HG03135 (cell line): ENCODE data around the gene CCNDBP1.
"Not testable (repeated sequence)": the region's sequence is repeated elsewhere in the genome, so short reads cannot be mapped to it uniquely, and the experiment has no call there.

ENCODE experiments used
- ATAC-seq: cut with Tn5 transposase; IDR thresholded peaks from one replicate; pipeline ENCODE4 v1.9.1; 2021; ENCODE audit warnings: mild to moderate bottlenecking, moderate library complexity; ENCODE audit not compliant: unreplicated experiment

CCNDBP1 gene

DNA sequence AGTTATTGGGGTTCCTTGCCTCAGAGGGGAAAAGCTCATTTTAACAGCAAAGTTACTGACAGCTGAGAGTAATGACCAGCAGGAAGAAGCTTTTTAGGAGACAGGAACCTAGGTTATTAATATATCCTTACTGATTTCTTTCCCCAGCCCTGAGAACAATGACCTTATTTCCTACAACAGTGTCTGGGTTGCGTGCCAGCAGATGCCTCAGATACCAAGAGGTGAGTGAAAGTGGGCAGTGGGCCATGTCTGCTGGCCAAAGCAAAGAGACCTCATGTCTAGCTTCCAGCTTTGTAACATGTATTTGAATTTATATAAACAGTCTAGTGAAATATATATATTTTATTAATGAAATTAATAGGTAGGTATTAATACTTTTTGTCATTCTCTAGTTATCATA lies 5.0 kb downstream of the CCNDBP1 start:
- ATAC-seq = no peak

DNA sequence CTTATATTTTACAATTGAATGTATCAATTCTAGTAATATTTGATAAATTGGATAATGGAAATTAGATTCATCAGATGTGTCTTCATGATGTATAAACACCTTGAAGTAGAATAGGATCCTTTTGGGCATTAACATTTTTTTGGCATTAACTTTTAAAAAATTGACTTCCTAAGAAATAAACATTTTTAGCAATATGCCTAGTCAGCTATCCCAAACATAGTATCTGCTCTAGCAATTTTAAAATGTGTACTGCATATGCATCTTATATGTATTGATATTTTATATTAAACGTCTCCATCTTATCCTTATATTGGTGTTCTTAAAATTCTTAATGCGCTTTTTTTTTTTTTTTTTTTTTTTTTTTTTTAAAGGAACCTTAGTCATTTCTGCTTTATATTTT lies 8.5 kb downstream of the CCNDBP1 start:
- no peak for ATAC-seq

DNA sequence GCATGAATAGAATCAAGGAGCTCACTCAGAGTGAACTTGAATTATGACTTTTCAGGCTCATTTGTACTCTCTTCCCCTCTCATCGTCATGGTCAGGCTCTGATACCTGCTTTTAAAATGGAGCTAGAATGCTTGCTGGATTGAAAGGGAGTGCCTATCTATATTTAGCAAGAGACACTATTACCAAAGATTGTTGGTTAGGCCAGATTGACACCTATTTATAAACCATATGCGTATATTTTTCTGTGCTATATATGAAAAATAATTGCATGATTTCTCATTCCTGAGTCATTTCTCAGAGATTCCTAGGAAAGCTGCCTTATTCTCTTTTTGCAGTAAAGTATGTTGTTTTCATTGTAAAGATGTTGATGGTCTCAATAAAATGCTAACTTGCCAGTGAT lies 9.6 kb downstream of the CCNDBP1 start:
- no peak for ATAC-seq

DNA sequence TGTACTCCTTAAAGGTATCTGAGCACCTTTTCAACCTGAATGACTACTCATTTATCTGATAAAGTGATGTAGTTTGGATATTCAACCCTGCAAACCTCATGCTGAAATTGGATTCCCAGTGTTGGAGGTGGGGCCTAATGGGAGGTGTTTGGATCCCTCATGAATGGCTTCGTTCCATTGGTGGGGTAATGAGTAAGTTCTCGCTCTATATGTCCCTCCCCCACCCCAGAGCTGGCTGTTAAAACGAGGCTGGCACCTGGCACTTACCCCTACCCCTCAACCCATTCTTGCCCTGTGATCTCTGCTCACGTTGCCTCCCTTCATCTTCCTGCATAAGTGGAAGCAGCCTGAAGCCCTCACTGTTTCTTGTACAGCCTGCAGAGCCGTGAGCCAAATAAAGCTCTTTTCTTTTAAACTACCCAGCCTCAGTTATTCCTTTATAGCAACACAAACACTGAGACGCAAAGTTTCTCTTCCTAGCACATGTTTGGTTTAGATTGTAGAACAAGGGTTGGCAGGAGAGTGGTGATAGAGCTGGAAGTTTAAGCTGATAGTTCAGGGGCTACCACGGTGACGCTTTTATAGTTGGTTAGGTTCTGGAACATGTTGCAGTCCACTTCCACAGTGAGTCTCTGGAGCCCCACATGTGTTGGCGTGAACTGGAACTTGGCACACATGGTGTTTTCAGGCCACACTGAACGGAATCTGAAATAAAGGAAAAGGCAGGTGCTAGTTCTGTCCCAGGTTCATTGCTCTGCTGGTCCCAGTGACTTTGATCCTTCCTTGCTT lies 11.8 kb downstream of the CCNDBP1 start:
- ATAC-seq = no peak

DNA sequence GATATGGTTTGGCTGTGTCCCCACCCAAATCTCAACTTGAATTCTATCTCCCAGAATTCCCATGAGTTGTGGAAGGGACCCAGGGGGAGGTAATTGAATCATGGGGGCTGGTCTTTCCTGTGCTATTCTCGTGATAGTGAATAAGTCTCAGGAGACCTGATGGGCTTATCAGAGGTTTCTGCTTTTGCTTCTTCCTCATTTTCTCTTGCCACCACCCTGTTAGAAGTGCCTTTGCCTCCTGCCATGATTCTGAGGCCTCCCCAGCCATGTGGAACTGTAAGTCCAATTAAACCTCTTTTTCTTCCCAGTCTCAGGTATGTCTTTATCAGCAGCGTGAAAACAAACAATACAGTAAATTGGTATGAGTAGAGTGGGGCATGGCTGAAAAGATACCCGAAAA lies 12.6 kb downstream of the CCNDBP1 start:
- ATAC-seq = not testable (repeated sequence)

DNA sequence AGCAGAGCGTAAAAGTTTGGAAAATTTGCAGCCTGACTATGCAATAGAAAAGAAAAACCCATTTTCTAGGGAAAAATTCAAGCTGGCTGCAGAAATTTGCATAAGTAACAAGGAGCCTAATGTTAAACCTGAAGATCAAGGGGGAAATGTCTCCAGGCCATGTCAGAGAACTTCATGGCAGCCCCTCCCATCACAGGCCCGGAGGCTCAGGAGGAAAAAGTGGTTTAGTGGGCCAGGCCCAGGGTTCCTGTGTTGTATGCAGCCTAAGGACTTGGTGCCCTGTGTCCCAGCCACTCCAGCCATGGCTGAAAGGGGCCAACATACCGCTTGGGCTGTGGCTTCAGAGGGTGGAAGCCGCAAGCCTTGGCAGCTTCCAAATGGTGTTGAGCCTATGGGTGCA lies 13.4 kb downstream of the CCNDBP1 start:
- ATAC-seq = not testable (repeated sequence)

DNA sequence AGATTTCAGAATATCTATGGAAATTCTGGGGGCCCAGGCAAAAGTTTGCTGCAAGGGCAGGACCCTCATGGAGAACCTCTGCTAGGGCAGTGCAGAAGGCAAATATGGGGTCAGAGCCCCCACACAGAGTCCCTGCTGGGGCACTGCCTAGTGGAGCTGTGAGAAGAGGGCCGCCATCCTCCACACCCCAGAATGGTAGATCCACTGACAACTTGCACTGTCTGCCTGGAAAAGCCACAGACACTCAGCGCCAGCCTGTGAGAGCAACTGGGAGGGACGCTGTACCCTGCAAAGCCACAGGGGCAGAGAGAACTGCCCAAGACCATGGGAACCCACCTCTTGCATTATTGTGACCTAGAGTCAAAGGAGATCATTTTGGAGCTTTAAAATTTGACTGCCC lies 13.8 kb downstream of the CCNDBP1 start:
- ATAC-seq = no peak

DNA sequence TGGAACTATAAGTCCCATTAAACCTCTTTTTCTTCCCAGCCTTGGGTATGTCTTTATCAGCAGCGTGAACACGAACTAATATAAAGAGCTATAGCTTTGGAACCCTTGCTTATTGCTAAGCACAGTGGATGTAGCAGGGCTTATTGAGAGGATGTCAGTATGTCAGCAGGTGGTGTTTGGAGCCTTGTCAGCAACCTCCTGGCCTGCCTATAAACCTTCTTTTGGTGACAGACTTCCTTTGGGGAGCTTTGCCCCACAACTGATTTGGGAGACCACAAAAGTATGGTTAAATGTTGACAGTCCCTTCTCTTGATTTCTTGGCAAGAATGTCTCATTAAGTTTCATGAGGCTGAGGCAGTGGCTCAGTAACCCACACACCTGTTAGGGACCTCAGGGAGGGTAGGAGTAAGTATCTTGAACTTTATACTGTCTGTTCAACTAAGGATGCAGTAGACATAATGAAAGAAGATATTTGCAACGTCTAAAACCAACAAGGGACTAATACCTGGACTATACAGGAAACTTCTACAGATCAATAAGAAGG lies 14.8 kb downstream of the CCNDBP1 start:
- no peak for ATAC-seq

DNA sequence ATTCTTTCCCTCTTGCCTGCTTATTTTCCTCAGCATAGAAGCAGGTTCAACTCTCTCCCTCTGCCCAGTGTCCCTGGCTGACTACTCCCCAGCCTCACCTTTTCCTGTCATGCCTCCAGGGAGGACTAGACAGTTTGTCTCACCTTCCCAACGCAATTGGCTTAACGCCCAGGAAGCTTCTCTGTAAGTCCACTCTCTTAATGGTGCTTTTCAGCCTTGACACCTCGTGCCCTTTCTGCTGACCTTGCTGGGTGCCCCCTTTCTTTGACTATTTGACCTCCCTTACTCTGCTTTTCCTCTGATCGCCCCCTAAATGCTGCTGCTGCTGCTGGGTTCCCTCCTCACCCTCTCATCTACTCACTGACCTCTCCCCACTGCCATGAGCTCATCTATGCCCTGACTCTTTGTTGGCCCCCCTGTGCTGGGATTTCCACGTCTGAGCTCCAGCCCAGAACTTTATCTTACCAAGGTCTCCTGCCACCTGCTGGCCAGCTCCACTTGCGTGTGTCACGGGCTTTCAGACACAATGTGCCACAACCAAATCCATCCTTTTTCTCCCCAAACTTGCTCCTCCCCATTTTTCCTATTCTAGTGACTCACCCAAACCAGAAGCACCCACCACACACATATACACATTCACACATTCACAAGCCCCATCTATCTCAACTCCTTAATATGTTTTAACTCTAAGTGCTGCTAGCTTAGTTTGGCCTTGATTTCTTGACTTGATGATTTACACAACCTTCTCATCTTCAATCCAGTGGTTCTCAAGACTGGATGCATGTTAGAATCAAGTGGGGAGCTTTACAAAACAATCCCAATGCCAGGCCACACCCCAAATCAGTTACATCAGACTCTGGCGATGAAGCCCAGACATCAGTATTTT lies 19.1 kb downstream of the CCNDBP1 start:
- no peak for ATAC-seq

DNA sequence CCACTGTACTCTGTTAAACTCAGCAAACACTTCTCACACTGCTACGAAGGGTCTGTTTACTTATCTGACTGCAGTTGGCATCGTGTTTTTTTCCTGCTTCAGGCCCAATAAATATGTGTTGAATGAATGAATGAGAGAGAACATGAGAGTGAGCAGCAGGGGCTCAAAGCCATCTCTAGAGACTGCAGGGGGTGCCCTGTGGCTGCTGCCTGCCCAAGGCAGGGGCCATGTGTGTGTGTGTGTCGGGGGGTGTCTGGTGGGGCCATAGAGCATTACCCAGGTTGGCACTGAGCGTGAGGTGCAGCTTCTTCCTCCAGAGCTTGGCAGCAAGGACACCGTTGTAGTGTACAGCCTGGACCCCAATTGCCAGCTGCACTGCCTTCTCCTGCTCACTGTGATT lies 20.9 kb downstream of the CCNDBP1 start:
- no peak for ATAC-seq

DNA sequence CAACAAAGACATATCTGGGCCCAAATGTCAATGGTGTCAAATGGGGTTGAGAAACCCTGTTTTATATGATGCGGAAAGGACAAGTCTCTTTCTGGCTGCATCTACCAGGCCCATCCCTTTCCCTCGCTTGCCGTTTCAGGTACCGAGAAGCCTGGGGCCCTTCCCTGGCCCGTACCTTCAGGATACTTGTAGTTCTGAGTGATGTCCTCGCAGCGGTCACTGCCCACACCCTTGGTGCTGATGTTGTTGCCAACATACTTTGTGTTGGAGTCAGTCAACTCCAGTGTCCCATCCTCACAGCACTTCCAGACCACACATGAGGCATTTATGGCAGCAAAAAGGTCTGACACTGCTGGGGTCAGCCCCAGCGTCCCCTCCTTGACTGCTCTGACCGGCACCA lies 21.8 kb downstream of the CCNDBP1 start:
- ATAC-seq = no peak

DNA sequence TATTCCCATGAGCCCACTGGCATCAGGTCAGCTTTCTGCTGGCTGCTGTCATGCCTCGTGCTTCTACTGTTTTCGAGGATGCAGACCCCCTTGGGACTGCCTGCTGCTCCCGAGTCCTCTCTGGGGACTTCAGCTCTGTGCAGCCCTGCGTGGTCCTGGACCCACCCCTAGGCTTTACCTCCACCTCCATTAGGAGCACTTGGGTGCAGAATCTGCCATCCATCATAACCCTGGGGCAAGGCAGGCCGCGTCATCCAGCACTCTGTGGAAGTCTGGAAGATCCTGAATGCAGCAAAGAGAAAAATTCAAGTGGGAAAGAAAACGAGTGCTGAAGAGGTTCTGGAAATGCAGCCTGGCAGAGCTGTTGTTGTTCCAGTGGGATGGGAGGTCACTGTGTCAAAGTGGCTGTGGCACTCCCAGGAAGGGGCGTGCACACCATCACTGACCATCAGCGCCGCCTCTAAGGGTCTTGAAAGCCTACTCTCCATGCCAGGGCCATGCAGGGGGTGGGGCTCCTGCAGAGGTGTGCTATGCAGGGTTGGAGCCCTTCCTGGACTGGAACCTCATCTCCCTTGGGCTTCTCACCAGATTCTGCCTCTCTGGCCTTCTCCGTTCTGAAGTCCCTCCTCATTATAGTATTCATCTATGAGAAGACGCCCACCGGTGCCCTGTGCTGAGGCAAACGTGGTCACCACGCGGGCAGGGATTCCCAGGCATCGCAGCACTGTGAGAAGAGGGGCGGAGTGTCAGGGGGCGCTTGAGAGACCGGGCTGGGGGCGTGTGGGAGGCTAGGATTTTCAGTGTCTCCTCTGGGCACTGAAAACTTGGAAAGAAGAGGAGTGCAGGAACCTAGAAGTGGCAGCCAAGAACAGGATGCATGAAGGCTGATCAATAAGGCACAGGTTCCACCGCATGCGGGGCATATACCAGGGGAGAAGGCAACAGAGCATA lies 23.1 kb downstream of the CCNDBP1 start:
- no peak for ATAC-seq

DNA sequence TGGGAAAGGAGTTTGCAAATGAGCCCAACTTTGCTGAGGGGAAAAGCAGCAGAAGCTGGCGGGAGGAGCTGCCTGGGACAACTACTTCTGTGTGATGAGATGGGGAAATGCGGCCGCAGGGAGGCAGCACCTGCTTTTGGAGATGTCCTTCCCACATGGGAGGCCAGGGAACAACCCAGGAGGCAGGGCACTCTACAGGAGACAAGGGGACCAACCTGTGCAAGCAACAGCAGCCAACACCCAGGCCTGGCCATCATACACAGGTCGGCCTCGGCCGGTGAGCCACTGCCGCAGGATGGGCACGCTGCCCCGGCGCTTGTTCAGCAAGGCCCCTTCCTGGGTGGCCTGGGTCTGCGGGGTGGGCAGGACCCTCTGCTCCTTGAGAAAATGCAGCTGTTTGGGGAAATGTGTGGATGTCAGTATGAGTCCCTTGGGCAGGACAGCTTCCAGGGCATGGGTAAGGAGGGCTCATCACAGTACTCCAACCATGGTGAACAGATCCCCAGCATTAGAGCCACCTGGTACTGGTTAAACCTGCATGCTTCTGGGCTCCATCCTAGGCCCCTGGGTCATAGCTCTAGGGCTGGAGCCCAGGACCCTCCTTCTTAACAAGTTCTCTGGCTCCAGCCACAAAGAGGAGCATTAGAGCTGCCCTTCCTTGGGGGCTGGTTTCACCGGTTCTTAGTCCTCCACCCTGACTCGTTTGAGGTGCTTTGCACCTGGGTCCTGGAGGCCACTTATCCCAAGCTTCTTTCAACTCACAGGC lies 24.0 kb downstream of the CCNDBP1 start:
- no peak for ATAC-seq

DNA sequence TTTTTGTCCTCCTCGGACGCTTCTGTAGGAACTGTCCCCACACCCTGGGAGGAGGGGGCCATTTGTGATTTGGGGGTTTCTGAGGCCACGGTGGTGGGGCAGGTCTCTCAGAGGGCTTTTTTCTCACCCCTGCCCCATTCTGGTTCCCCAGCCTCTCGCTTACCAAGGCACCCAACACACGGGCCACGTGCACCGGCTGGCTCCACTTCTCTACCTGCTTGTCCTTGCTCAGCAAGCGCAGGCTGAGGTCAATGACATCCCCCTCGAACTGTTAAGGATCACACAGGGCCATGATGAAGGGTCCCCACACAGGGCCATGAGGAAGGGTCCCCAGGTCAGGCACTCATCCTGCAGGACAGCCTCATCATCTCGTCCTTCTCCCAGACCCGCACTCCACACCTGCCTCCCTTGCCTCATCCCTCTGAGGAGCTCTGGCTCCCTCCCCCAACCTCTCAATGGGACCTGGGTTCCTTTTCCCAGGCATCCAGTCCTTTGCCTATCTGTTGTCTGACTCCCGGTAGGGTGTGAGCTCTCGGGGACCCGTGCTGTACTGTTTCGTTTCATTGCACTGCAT lies 25.1 kb downstream of the CCNDBP1 start:
- ATAC-seq = no peak

DNA sequence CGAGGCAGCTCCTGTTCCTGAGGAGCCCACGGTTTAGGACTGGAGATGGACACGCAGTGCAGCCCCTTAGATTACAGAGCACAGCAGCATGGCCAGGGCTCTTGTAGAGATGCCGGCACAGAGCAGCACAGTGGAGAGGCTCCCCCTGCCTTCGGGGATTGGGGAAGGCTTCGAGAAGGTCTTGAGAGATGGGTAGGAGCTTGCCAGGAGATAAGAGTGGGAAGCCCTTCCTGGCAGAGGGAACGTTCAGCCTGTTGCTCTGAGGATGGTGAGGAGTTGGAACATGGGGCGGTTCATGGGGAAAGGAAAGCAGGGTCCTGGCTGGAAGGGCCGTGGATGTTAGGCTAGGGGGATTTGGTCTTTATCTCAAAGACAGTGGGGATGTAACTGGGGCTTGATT lies 25.6 kb downstream of the CCNDBP1 start:
- ATAC-seq = no peak

DNA sequence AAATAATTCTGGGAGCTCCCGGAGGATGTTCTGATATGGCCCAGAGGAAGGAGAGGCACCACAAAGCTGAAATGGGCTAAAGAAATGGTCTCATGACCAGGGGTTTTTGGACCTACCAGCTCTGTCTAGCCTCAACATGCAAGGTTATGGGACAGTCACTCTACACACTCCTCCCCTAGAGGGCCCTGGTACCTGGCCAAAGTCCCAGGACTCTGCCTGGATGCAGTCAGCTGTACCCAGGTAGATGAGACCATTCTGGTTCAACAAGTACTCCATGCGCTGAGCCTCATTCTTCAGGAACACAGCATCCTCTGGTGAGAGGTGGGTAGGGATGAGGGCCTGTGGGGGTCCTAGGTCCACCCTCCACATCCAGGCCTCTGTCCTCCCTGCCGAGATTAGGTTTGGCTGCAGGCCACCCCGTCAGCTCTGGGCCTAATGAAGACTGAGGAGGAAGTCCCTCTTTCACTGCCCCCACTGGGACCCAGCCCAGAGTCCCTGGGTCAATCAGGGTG lies 26.1 kb downstream of the CCNDBP1 start:
- ATAC-seq = no peak

DNA sequence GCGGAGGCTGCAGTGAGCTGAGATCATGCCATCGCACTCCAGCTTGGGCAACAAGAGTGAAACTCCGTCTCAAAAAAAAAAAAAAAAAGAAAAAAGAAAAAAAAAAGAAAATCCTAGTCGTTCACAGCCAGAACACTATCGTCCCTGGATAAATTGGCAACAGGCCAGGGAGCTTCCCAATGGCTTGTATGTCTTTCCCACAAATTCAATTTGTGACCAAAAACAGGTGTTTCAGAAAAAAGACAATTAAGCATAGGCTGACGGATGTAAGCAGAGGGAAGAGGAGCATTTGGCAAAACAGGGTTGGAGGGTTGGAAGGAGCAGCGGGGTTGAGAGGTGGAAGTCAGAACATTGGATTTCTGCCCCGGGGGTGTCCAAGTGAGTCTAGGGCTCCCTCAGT lies 27.1 kb downstream of the CCNDBP1 start:
- ATAC-seq = no peak

DNA sequence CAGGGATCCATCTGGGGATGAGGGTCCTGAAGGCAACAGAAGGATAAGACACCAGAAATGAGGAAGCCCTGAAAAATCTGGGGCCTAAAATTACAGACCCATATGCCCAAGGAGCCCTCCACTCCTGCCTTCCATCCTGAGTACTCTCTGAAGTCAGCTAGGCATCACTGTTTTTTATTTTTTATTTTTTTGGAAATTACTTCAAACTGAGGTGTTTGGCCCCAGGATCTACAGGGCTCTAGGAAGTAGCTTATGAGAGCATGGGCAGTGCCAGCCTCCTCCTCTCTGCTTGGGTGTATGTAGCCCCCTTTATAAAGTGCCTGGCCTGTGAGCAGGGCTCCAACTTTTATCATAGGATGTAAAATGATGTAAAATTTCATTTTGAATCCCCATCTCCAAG lies 27.7 kb downstream of the CCNDBP1 start:
- ATAC-seq = no peak

DNA sequence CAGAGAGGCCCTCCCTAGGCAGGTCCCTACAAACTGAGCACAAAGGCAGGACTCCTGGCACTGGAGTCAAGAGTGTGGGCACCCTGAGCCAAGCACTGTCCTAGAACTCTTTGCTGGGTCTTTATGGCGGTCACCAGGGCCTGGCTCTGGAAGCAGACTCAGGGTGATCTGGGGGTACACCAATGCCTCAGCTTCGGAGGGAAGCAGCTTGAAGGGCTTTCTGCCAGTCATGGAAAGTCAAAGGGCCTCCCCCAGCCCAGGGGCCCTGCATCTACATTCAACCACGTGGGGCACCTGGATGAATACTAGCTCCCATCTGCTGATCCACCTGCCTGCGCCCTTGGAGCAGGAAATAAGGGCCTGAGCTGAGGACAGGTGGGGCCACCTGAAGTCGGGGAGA lies 28.3 kb downstream of the CCNDBP1 start:
- no peak for ATAC-seq

DNA sequence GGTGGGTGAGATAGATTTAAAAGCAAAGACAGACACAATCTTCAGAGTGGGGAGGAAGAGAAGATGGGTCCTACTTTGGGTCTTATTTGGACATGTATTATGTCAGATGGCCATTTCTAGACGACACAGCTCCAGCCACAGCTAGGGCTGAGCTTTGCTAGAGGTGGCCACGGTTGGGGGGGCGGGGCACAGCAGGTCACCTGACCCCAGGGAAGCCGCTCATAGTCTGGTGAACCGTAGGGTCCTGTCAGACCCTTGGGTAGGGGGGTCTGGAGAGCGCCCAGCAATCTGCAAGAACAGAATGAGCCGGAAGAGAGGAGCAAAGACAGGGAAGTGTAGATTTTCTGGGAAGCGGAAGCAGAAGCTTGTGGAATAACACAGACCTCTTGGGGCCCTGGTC lies 29.0 kb downstream of the CCNDBP1 start:
- no peak for ATAC-seq
